Glutamatergic neuron (in vitro differentiated cells): Measurements from ENCODE around the gene SURF4. TPM values are rescaled to one million over a fixed set of nuclear protein-coding genes. Genes with fewer than 3 reads are reported as not detected.
A peak's percentile ranks its signal among the peaks of the same experiment; 100 is the strongest.

Source experiments
- DNase-seq: peaks from one replicate; pipeline ENCODE4 v3.0.0; 2022
- H3K27ac Mint-ChIP-seq: one replicate; pipeline ENCODE4 v1.8.0; 2020; ENCODE audit warnings: mild to moderate bottlenecking, mixed read lengths, inconsistent platforms; ENCODE audit not compliant: unreplicated experiment
- H3K27me3 Mint-ChIP-seq: one replicate; pipeline ENCODE4 v1.8.0; 2020; ENCODE audit warnings: mild to moderate bottlenecking, moderate library complexity, mixed read lengths, inconsistent platforms; ENCODE audit not compliant: unreplicated experiment
- H3K36me3 Mint-ChIP-seq: one replicate; pipeline ENCODE4 v1.8.0; 2020; ENCODE audit warnings: mild to moderate bottlenecking, mixed read lengths, inconsistent platforms; ENCODE audit not compliant: unreplicated experiment
- H3K4me1 Mint-ChIP-seq: one replicate; pipeline ENCODE4 v1.8.0; 2020; ENCODE audit warnings: mild to moderate bottlenecking, low read depth, mixed read lengths, inconsistent platforms; ENCODE audit not compliant: unreplicated experiment
- H3K4me3 Mint-ChIP-seq: one replicate; pipeline ENCODE4 v1.8.0; 2020; ENCODE audit warnings: mild to moderate bottlenecking, mixed read lengths, inconsistent platforms; ENCODE audit not compliant: unreplicated experiment
- H3K9me3 Mint-ChIP-seq: one replicate; pipeline ENCODE4 v1.8.0; 2020; ENCODE audit warnings: mild to moderate bottlenecking, moderate library complexity, mixed read lengths, inconsistent platforms; ENCODE audit not compliant: unreplicated experiment
- total RNA-seq: library from RNA; stranded (reverse); fragmentation: NEBNext Ultra II Directional; extraction: Animal tissue kit (Norgen Biotek cat#: 25700); gene quantifications from one replicate; pipeline ENCODE4 v1.2.1, GENCODE V29; 2021; ENCODE audit not compliant: unreplicated experiment
- TF ChIP-seq, protein P1 (sequence below): fragments of 200-600 bp; sonication (generic); IDR thresholded peaks from one replicate; pipeline ENCODE4 v1.5.0; 2021; ENCODE audit not compliant: partially characterized antibody, unreplicated experiment

Gene SURF4
- total RNA-seq, 1 donor from 2014 or later, result 111 TPM

- no peaks in the 10 kb centered on the region for H3K27me3 Mint-ChIP-seq
- peaks cover 28% of the 10 kb centered on the region for H3K4me1 Mint-ChIP-seq
- peaks cover 2% of the 10 kb centered on the region for H3K9me3 Mint-ChIP-seq
- TF ChIP-seq, protein P1, sequence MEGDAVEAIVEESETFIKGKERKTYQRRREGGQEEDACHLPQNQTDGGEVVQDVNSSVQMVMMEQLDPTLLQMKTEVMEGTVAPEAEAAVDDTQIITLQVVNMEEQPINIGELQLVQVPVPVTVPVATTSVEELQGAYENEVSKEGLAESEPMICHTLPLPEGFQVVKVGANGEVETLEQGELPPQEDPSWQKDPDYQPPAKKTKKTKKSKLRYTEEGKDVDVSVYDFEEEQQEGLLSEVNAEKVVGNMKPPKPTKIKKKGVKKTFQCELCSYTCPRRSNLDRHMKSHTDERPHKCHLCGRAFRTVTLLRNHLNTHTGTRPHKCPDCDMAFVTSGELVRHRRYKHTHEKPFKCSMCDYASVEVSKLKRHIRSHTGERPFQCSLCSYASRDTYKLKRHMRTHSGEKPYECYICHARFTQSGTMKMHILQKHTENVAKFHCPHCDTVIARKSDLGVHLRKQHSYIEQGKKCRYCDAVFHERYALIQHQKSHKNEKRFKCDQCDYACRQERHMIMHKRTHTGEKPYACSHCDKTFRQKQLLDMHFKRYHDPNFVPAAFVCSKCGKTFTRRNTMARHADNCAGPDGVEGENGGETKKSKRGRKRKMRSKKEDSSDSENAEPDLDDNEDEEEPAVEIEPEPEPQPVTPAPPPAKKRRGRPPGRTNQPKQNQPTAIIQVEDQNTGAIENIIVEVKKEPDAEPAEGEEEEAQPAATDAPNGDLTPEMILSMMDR, result no peak
- H3K4me3 Mint-ChIP-seq, result peak overlapping the region; percentile 57
- H3K27ac Mint-ChIP-seq, result peak overlapping the region; percentile 78
- no peak for DNase-seq
- H3K36me3 Mint-ChIP-seq, result no peaks in the 10 kb centered on the region
These were observed 6.4 kb downstream of the SURF4 start for GRCh38 chr9:133369422-133369821.

DNA sequence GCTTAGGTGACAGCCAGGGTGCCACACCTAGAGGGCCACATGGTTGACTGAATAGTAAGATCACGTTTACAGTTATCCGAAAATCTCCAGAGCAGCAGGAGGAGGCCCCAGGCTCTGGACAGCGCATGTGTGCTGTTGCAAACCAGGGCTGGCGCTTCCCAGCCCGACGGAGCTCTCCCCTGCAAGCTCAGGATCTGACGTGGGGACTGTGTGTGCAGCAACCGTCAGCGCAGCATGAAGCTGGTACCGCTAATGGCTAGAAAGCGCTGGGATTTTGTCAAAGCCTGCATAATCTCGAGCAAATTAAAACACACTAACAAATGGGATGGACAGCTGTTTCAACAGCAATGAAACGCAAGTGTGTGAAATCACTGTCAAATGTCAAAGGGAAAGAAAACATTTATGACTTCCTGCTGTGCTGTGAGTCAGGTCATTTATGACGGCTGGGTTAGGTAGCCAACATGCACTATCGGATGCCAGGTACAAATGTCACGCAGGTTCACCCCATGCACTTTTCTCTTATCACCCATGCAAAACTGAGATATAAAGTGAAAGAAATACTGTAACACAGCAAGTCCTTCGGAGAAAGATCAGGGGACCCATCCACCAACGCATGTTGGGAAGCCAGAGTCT lies 7.5 kb downstream of the SURF4 start:
- no peaks in the 10 kb centered on the region for H3K27me3 Mint-ChIP-seq
- H3K4me1 Mint-ChIP-seq, result peaks cover 28% of the 10 kb centered on the region
- peak overlapping the region; percentile 73 for H3K4me3 Mint-ChIP-seq
- TF ChIP-seq, protein P1, result no peak
- peak overlapping the region; percentile 78 for H3K27ac Mint-ChIP-seq
- H3K36me3 Mint-ChIP-seq, result no peaks in the 10 kb centered on the region
- no peak for DNase-seq
- peaks cover 2% of the 10 kb centered on the region for H3K9me3 Mint-ChIP-seq

DNA sequence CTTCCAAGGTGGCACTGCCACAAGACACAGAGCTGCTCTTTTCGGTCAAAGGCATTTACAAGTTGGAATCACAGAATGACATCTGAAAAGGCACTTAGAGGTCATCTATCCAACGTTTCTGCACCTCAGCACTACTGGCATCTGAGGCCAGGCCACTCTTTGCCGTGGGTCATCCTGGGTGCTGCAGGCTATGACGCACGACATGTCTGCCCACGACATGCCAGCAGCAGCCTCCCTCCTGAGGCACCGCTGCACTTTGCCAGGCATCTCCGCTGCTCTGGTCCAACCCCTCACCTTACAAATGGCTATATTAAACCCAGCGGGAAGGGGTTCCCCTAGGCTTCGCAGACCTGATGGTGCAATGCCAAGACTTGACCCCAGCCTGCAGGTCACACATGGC lies 8.1 kb downstream of the SURF4 start:
- Mint-ChIP-seq H3K27me3 (no peaks in the 10 kb centered on the region), H3K9me3 (peaks cover 2% of the 10 kb centered on the region), H3K27ac (no peak overlapping the region), H3K36me3 (no peaks in the 10 kb centered on the region), H3K4me1 (peaks cover 28% of the 10 kb centered on the region), H3K4me3 (no peak overlapping the region)
- TF ChIP-seq, protein P1, result no peak
- no peak for DNase-seq

DNA sequence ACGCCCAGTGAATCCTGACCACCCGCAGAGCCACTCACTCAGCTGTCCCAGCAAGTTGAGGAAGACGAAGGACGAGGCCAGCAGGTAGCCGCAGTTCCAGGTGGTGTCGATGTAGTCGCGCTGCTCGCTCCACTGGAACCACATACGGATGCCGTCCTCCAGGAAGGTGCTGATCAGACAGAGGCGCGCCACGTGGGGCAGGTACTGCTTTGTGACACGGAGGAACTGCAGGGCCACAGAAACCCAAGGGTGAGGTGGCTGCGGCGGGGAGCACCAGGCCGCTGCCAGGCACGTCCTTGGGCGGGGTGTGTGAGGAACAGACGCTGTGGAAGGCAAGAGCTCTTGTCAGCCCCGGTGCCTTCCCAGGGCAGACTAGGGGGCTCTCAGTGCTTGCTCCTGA lies 8.6 kb downstream of the SURF4 start:
- H3K36me3 Mint-ChIP-seq, result no peaks in the 10 kb centered on the region
- H3K27me3 Mint-ChIP-seq, result no peaks in the 10 kb centered on the region
- H3K4me1 Mint-ChIP-seq, result peaks cover 24% of the 10 kb centered on the region
- H3K4me3 Mint-ChIP-seq, result no peak overlapping the region
- TF ChIP-seq, protein P1, result no peak
- H3K27ac Mint-ChIP-seq, result no peak overlapping the region
- H3K9me3 Mint-ChIP-seq, result peaks cover 2% of the 10 kb centered on the region
- DNase-seq, result no peak

GRCh38 chr9:133366435-133366834 lies 9.4 kb downstream of the SURF4 start:
- H3K36me3 Mint-ChIP-seq, result no peaks in the 10 kb centered on the region
- TF ChIP-seq, protein P1, result no peak
- H3K4me1 Mint-ChIP-seq, result peaks cover 24% of the 10 kb centered on the region
- H3K4me3 Mint-ChIP-seq, result no peak overlapping the region
- H3K27me3 Mint-ChIP-seq, result no peaks in the 10 kb centered on the region
- no peak overlapping the region for H3K27ac Mint-ChIP-seq
- no peak for DNase-seq
- peaks cover 2% of the 10 kb centered on the region for H3K9me3 Mint-ChIP-seq
